ENCODE data around the gene LOXL1.
"Not testable (repeated sequence)": the region's sequence is repeated elsewhere in the genome, so short reads cannot be mapped to it uniquely, and the experiment has no call there.

Gene LOXL1

DNA sequence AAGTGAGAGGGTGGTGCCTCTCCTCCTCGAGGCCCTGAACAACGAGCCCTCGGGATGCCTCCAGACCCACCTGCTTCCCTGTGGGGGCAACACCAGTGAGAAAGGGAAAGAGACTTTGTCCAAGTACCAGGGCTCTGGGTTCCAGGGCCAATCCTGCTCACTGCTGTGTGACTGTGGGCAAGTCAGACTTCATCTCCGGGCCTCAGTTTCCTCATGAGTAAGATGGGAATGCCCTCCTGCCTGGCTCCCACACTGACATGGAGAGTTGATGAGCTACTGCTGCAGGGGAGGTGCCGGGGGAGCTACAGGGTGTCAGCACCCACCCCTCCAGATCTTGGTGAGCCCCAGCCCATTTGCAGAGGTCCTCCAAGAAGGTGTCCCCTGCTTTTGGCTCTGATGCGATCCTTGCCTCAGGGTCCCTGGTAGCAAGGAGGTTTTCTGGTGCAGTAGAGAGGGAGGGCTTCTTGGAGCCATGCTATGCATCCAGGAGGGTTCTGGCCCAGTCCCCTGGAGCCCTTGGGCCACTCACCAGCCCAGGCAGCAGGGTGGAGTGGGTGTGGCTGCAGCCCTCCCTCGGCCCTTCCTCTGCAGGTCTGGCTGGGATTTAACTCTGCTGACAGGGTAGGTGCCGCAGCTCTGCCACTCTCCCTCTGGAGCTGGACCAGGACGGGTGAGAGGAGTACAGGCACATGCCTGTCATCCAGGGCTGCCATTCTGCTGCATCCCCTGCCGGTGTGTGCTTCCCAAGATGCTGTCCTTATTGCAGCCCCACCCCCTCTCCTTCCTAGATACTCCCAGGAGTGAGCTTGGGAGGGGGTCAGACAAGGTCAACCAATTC lies 26.9 kb downstream of the LOXL1 start:
- DNase-seq (ENCODE audit: low read depth in 2 of 2), result no peak

DNA sequence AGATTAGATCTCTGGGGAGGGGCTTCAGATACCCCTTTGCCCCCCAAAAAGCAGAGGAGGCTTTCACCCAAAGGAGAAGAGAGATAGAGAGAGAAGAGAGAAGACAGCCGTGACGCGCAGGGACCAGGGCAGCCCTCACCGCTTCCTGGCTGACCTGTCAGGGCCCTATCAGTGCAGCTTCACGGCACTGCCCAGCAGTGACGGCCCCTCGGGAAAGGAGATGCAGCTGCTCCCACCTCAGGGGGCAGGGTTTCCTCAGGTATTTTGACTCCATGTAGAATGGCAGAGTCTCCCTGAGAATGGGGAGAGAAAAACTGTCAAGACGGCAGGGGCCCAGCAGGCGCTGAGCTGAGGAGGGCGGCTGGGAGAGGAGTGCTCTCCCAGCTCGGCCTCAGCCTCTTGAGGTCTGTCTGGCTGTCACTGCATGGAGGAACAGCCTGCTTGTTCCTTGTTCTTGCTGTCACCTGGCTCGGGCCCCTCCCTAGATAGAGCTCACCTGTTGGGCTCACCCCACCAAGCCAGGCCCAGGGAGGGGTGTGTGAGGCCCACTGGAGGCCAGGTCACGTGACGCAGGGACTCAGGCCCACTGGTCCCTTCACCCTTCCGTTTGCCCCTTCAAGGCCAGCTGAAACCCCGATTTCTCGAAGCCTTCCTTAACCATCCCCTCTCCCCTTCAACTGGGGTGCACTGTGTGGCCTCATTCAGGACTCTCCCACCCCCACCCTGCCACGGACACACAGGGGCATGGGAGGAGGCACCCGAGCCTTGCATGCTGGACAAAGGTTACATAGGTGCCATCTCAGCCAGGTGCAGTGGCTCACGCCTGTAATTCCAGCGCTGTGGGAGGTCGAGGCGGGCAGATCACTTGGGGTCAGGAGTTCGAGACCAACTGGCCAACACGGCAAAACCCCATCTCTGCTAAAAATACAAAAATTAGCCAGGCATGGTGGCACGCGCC lies 28.2 kb downstream of the LOXL1 start:
- DNase-seq (ENCODE audit: low read depth in 2 of 2), result no peak

DNA sequence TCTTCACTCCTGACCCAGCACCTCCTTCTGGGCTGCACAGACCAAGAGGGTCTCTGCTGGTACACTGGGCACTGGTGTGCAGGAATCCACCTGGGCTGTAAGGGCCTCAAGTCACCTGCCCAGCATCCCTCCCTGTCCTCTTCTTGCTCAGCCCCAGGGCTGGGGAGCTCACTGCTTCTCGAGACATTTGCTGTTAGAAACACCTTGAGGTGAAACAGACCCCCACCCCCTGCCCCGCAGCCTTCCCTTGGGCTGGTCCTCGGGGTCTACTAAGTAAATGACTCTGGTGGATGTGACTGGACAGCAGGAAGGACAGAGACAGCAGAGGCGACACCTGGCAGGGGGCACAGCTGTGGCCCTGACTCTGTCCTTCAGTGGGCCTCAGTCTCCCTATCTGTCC lies 29.1 kb downstream of the LOXL1 start:
- DNase-seq (ENCODE audit: low read depth in 2 of 2), result no peak

DNA sequence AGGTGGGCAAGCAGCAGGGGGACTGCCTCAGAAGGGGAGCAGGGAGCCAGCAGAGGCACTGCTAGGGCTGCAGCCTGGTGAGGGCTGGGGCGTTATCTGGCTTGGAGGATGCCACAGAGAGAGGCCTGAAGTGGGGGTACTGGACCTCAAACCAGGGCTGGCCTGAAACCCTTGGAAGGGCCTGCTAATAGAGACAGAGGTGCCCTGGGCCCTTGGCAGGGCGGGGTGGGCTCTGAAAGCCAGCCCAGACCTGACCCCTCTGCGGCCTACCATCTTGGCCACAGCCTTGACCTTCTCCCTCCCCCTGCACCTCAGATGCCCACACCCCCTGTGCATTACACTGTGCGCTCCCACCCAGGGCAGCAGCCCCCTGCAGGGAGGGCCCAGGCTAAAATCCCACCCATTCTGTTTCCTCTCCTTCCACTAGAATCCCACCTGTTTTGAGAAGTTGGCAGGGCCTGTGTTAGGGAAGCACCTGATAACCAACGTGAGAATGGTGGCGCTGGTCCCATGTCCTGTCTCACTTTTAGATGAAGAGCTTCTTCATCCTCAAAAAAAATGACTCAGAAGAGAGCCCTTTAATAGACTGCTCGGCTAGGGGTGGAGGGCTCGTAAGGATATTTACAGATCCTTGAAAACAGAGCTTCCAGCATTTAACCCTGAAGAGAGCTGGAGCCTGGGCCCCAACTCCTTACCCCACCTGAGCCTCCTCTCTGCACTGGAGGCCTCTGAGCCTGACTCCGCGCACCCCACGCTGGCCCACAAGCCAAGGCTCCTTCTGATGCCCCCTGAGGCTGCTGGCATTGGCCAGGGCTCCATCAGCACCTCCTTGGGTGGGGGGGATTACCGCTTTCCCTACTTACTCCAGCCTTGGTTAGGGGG lies 29.8 kb downstream of the LOXL1 start:
- no peak for DNase-seq (ENCODE audit: low read depth in 2 of 2)

DNA sequence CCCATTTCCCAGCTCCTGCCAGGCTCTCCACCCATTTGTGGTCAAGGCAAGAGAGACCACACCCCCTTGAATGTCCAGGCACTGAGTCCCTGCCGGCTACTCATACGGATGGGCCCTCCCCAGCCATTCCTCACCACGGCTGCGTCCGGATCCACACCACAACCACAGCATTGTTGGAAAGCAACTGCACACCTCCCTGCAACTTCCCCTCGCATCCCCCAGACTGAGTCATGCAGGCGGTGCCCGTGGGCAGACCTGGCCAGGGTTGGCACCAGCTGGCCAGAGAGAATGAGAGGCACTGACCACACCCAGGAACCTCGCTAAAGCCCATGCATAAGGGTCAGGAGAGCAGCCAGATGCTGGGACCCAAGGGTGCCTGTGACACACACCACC lies 30.5 kb downstream of the LOXL1 start:
- no peak for DNase-seq (ENCODE audit: low read depth in 2 of 2)

DNA sequence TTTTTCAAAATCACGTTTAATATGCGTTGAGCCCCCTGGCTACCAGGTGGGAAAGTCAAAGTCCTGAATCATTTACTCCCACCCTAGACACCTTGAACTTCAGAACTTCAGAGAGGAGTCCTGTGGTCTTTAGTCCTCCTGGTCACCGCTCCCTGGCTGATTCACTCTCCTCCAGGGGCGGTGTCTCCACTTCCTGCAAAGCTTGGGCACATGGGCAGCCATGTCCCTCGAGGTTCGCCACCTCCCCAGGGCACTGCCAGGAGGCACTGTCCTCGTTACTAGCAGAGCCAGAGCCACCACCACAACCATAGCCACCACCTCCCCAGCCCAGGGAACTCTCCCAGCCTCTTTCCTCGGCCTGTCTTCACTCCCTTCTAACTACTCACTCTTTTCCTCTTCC lies 31.0 kb downstream of the LOXL1 start:
- DNase-seq (ENCODE audit: low read depth in 2 of 2), result no peak

DNA sequence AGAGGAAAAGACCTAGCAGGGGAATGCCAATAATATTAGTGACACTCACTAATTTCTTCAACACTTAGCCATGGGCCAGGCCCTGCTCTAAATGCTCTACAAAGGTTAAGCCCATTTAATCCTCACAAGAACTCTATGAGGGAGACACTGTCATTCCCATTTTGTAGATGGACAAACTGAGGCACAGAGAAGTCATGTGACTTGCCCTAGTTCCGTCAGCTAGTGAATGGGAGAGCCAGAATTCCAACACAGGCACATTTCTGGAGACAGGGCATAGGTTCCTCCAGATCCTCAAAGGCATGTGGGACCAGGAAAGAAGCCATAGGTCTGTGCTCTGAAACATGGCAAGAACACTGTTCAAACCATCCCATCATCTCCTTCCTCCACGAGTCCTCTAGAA lies 31.5 kb downstream of the LOXL1 start:
- no peak for DNase-seq (ENCODE audit: low read depth in 2 of 2)

DNA sequence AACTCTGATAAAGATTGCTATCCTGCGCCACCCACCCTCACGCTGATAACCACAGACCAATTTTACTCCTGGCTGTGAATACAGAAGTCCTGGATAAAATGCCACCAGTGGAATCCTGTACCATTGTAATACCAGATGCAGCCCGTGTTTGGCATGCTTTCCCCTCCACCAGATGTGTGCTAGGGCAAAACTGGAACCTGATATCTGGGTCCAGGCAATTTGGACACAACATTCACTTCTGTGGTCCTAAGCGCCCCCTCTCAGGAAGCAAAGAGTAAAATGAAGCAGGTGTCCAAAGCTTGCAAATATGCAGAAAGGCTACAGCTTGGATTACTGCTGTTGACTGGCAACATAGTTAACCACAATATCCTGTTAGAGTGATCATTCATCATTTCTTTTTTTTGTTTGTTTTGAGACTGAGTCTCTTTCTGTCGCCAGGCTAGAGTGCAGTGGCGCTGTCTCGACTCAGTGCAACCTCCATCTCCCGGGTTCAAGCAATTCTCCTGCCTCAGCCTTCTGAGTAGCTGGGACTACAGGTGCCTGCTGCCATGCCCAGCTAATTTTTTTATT lies 32.8 kb downstream of the LOXL1 start:
- no peak for DNase-seq (ENCODE audit: low read depth in 2 of 2)

DNA sequence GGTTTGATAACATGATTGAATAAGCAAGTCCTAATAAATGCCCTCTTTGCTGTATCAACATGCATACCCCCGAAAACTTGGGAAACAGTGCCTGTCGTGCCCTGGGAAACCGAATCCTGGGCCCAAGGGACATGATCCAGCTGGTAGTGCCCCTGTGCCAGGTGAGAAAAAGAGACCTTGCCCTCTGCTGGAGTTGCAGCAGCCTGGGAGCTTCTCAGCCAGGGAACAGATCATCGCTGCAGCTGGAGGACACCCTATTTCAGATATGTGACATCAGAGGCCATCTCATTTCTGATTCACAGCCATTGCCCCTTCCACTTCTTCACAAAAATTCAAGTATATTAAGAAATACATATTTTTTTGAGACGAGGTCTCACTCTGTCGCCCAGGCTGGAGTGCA lies 33.5 kb downstream of the LOXL1 start:
- no peak for DNase-seq (ENCODE audit: low read depth in 2 of 2)

DNA sequence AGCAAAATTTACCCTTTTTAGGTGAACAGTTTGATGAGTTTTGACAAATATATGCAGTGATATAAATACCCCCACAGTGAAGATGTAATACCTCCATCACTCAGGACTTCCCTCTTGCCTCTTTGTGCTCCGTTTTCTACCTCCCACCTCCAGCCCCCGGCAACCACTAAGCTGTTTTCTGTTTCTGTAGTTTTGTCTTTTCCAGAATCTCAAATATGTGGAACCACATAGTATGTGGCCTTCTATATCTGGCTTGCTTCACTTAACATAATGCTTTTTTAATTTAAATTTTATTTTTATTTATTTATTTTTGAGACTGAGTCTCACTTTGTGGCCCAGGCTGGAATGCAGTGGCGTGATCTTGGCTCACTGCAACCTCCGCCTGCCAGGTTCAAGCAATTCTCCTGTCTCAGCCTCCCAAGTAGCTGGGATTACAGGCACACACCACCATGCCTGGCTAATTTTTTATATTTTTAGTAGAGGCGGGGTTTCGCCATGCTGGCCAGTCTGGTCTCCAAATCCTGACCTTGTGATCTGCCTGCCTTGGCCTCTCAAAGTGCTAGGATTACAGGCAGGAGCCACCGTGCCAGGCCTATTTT lies 34.3 kb downstream of the LOXL1 start:
- not testable (repeated sequence) for DNase-seq (ENCODE audit: low read depth in 2 of 2)

DNA sequence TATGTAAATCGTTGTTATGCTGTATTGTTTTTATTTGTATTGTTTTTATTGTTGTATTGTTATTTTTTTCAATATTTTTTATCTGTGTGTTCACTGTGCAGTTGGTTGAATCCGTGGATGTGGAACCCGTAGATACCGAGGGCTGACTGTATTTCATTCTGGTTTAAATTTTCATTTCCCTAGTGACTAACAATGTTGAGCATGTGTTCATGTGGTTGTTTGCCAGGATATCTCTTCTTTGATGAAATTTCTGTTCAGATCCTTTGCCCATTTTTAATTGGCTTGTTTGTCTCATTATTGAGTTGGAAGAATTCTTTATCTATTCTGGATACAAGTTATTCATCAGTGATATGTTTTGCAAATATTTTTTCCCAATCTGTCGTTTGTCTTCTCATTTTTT lies 36.2 kb downstream of the LOXL1 start:
- no peak for DNase-seq (ENCODE audit: low read depth in 2 of 2)

DNA sequence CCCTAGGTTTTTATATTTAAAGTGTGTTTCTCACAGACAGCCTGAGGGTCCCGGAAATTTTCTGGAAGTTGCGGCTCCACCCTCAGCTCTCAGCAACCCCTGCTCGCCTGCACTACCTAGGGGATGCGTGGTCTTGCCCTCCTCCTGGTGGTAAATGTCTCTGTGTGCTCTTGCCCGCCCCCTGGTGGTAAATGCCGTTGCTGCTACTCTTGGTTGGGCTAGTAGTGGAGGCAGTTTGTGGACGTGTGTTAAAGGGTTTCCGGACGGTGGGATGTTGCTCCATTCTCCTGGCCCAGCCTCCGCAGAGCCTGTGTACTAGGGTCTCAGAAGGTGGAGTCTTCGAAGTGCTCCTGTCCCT lies 38.5 kb downstream of the LOXL1 start:
- DNase-seq (ENCODE audit: low read depth in 2 of 2), result no peak

DNA sequence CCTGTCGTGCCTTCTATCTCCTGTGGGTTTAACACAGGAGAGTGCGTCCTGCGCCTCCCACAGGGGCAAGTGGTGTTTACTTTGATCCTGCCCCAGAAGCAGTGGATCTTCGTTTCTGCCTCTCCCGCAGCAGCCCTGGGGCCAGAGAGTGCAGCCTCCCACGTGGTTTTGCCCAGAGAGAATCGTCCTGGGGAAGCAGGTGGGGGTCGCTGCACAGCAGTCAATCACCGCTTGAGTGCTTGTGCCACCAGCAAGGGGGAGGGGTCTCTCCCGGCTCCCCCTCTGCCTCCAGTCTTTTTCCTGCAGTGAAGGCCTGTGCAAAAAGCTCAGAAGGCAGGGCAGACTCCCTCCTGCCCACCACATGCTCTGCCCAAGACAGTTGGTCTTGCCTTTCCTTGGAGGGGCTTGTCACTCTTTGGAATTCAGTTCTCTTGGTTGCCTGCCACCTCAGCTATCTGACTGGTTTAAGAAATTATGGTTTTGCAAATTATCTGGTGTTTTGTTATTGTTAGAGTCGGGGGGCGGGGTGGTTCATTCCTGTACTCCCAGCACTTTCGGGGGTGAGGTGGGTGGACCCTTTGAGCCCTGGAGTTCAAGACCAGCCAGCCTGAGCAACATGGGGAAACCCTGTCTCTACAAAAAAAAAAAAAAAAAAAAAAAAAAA lies 39.0 kb downstream of the LOXL1 start:
- DNase-seq (ENCODE audit: low read depth in 2 of 2), result no peak

DNA sequence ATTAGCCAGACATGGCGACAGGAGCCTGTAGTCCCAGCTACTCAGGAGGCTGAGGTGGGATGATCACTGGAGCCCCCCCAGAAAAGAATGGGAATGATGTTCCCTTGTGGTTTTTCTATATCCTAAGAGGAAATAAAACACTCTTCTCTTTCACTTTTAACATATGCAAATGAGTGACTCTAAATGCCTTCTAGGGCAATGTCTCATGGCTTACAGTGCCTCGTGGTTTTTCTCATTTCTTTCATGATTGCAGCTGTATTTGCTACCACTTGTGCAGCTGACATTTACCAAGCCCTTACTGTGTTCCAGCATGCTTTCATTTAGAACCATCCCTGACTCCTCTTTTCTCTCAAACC lies 39.5 kb downstream of the LOXL1 start:
- DNase-seq (ENCODE audit: low read depth in 2 of 2), result no peak

DNA sequence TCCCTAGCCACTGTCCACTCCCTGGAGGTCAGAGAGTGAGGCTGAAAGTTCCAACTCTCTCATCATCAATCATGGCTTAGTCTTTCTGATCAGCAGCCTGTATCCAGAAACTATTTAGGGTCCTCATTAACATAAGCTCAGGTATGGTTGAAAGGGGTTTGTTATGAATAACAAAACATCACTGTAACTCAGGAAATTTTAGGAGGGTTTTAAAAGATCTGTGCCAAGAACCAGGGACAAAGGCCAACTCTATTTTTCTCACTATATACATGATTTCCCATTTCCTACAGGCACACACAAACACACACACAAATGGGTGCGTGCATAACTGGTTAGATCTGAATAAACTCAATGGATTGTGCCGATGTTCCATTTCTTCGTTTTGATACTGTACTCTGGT lies 42.2 kb downstream of the LOXL1 start:
- no peak for DNase-seq (ENCODE audit: low read depth in 2 of 2)

DNA sequence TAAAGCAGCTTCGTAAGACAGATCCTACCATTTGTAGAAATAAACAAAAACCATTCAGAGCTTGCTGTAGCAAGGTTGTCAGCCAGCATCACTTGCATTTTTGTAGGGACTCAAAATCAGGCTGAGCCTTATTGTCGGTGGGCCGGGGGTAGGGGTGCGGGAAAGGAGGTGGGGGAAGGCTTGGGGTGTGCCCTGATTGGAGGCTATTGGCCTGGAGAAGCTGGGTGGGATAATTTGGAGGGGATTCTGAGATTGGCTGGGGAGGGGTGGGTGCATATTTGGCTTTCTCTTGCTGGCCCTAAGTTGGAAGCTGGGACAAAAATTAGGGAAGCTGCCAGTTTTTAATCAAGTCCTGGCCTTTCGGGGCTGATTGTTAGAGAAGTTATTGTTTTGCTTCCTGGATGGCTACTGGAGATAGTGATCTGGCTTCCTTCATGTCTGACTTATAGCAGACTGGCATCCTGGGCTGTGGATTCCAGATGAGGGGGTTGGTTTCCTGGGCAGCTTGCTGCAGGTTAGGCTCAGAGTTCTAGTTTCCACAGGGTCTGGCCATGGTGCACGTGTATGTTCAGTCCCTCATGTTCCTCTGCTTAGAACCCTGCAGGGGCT lies 43.0 kb downstream of the LOXL1 start:
- DNase-seq (ENCODE audit: low read depth in 2 of 2), result no peak

DNA sequence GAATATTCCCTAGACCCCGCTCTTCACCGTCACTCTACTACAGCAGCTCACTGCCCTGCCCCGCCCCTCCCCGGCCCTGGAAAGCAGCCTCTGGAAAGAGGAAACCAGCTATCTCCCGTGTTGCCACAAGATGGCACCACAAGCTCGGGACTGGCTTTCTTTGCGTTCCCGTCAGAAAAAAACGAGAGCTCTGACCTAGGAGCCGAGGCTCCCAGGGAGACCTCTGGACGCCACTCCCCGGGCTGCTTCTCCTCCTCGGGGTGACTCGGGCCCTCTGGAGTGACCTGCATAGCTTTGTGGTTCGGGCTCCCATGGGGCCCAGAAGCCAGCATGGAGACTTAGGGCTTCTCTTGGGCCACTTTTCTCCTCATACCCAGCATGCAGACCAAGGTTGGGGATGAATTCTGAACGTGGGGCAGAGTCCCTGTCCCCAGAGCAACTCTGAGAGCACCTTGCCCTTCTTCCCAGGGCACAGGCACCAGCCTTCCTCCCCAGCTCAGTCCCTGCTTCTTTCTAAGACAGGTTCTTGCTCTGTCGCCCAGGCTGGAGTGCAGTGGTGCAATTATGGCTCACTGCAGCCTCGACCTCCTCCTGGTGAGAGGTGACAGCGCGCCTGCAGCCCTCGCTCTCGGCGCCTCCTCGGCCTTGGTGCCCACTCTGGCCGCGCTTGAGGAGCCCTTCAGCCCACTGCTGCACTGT lies 46.9 kb downstream of the LOXL1 start:
- peak; percentile 56 to 58 for DNase-seq (ENCODE audit: low read depth in 2 of 2)

DNA sequence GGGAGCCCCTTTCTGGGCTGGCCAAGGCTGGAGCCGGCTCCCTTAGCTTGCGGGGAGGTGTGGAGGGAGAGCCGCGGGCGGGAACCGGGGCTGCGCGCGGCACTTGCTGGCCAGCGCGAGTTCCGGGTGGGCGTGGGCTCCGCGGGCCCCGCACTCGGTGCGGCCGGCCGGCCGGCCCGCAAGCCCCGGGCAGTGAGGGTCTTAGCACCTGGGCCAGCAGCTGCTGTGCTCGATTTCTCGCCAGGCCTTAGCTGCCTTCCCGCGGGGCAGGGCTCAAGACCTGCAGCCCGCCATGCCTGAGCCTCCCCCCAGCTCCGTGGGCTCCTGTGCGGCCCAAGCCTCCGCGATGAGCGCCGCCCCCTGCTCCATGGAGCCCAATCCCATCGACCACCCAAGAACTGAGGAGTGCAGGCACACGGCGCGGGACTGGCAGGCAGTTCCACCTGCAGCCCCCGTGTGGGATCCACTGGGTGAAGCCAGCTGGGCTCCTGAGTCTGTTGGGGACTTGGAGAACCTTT lies 47.5 kb downstream of the LOXL1 start:
- not testable (repeated sequence) for DNase-seq (ENCODE audit: low read depth in 2 of 2)

DNA sequence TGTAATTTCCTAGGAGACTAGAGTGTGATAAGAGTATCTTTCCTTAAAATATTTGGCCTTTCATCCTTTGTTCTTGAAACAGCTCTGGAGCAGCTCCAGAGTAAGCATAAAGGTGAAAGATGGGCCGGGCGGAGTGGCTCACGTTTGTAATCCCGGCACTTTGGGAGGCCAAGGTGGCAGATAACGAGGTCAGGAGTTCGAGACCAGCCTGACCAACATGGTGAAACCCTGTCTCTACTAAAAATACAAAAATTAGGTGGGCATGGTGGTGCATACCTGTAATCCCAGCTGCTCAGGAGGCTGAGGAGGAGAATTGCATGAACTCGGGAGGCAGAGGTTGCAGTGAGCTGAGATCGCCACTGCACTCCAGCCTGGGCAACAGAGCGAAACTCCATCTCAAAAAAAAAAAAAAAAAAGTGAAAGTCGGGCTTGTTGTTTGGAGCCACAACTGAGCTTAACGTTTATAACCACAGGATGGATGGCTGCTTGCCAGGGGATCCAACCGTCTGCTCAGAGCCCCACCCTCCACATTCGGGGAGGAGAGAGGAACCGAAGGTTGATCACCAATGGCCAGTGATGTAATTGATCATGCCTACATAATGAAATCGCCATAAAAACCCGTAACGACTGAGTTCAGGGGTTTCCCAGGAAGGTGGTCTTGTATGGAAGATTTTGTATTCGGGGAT lies 49.3 kb downstream of the LOXL1 start:
- not testable (repeated sequence) for DNase-seq (ENCODE audit: low read depth in 2 of 2)

Data from fibroblast of skin of left biceps (primary cell).